GM18858 (cell line): ENCODE data around the gene POFUT2.

Source experiments
- ATAC-seq: cut with Tn5 transposase; IDR thresholded peaks from one replicate; pipeline ENCODE4 v1.9.1; 2021; ENCODE audit not compliant: unreplicated experiment

The POFUT2 gene

DNA sequence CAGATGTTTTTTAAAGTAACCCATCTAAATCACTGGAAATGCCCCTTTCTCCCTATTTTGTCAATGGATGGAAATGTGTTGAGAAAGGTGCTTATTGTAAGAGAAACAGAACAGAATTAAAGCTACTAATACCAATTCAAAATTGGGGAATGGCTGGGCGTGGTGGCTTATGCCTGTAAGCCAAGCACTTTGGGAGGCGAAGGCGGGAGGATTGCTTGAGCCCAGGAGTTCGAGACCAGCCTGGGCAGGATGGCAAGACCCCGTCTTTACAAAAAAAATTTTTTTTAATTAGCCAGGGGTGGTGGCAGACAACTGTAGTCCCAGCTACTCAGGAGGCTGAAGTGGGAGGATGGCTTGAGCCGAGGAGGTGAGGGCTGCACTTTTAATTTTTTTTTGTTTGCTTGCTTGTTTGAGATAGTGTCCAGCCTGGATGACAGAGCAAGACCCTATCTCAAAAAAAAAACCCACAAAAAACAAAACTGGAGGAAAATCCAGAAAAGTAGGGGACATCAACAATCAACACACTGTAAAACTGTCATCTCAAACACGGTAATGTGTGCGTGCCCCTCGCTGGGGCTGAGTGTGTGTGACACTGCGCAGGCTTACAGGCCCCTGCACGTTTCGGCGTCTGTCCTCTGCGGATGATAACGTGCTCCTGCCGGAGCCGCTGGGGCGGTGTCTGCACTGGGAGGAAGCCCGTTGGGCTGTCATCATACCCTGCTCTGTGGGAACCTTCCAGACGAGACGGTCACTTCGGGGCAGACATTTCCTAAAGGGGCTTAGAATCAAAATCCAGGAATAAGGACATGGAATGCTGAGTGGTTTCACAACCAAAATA is 11.6 kb upstream of the POFUT2 start:
- no peak for ATAC-seq

DNA sequence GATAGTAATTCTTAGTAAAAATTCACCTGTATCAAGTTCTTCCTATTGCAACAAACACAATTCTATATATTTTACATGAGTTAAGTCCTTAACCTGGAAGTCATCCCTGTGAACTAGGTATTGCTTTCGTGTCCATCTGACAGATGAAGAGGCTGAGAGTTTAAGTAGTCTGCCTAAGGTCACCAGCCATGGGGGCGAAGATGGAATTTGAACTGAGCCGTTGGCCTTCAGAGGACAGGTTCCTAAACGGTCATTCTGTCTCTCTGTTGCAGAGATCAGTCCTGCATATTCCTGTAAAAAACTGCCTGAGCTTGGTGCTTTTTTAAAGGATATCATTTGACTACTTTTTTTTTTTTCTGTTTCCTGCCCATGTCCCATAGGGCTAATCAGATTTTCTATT is 10.2 kb upstream of the POFUT2 start:
- ATAC-seq: no peak

DNA sequence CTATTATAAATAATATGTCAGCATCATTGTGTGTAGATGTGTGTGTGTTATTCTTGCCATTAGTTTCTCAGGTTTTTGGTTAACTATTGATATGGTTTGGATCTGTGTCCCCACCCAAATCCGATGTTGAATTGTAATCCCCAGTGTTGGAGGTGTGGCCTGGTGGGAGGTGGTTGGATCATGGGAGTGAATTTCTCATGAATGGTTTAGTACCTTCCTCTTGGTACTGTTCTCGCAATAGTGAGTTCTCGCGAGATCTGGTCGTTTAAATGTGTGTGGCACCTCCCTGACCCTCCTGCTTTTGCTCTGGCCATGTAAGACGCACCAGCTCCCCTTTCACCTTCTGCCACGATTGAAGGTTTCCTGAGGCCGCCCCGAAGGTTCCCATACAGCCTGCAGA is 9.6 kb upstream of the POFUT2 start:
- ATAC-seq: no peak

DNA sequence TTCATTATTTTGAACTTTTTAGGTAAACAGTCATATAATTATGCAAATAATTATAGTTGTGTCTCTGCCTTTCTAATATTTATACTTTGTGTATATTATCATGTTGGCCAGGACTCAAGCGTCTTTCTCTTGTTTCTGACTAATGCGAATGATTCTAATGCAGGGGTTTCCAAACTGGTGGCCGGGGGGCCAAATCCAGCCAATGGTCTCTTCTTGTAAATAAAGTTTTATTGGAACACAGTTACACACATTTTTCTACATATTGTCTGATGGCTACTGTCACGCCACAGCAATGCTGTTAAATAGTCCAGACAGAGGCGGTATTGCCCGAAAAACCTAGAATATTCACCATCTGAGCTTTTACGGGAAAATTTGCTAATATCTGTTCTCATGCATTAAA is 8.9 kb upstream of the POFUT2 start:
- ATAC-seq: no peak

DNA sequence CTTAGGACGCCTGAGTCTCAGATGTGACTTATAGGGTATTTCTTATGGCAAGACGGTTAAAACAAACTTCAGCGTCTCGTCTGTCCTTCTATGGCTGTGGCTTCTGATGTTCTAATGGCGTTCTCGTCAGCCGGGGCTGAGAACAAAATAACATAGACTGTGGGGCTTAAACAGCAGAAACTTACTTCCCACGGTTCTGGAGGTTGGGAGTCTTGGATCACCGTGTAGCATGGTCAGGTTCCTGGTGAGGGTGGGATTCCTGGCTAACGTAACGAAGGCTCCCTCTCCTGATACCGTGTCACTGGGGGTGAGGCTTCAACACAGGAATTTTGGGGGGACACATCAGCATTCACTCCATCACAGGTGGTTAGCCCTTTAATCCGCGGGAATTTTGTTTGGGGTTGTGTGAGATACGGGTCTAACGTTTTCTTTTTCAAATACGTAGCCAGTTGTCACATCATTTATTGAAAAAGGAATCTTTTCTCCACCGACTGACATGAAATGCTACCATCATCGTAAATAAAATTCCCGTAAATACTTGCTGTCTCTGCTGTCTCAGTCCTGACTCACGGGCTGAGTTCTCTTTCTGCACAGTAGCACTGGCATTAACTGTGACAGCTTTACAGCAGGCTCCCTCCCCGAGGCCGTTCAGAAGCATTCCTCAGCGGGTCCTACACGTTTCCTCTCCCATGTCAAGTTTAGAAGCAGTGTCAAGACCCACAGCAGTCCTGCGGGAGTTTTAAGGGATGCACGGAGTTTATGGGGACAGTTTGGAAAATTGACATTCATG is 8.1 kb upstream of the POFUT2 start:
- no peak for ATAC-seq

DNA sequence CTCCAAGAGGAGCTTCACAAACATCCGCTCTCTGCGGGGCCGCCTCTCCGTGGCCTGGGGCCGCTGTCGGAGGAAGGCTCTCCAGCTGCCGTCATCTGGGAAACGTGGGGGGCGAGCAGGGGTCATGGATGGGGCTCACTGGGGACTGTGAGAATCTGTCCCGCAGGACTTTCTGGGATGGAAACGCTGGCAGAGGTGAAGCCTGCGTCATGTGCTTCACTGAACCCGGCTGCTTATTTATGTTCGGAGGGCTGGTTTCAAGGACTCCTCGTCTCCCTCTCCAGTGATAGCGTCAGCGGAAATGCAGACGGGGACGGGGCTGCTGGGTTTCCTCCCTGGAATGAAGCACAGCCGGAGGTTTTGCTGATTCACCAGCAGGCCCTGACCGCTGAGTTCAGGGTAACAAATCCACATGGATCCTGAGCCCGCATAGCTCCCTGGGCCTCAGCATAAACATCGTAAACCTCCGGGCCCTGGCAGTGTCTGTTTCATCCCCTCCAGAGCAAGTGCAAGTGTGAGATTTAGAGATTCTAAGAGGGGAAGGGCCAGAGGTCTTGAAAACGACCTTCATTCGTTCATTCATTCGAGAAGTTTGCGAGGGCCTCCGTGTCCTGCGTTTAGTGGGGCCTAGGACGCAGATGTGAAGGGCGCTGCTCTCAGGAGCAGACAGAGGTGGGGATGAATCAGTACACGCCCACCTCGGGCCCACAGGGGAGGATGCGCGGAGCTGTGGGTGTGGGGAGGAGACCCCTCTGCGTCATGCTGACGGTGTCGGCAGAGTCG is 7.0 kb upstream of the POFUT2 start:
- ATAC-seq: no peak

DNA sequence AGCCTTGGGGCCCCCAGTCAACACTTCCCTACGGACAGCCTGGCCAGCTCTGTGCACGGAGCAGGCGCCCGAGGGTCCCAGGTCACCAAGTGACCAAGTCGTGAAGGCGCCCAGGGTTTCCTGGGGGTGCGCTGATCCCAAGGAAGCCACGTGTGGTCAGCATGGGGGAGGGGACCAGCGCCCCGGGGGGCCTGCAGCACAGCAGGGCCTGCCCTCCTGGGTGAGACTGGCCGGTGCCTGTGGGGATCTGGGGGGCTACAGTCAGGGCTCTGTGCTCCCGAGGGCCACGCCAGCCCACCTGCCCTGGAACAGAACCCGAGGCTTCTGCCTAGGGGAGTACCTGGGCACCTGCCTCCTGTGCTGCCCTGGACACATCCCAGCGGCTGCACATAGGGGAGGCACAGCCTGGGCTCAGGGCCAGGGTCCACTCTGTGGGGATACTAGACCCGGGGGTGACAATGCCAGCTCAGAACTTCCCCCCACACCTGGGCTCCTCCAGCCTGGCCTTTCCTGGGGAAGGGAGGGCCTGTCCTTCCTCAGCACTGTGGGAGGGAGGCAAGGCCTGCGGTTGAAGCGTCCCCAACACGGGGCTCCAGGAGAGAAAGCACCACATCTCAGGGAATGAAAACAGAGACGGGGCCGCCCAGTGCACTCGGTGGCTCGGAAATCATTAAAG is 6.2 kb upstream of the POFUT2 start:
- no peak for ATAC-seq

DNA sequence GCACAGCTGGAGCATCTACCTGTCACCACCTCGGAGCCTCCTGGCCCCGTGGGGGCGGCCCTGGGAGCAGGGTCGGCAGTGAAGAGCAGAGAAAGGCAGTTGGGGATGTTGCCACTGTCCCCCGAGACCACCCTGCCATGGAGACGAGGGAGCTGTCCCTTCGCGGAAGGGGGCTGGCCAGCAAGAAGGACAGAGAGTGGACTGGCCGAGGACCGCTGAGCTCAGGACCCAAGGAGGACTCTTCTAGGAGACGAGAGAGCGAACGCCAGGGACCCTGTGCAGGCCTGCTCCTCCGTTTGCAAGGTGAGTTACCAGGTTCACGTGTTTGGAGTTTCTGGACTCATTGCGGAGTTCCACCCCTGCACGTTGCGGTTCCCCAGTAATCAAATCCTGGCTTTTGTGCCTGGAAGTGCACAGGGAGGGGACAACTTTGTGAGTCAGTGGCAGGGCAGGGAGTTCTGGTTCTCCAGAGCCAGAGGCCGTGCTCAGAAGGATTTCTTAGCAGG is 5.6 kb upstream of the POFUT2 start:
- no peak for ATAC-seq

DNA sequence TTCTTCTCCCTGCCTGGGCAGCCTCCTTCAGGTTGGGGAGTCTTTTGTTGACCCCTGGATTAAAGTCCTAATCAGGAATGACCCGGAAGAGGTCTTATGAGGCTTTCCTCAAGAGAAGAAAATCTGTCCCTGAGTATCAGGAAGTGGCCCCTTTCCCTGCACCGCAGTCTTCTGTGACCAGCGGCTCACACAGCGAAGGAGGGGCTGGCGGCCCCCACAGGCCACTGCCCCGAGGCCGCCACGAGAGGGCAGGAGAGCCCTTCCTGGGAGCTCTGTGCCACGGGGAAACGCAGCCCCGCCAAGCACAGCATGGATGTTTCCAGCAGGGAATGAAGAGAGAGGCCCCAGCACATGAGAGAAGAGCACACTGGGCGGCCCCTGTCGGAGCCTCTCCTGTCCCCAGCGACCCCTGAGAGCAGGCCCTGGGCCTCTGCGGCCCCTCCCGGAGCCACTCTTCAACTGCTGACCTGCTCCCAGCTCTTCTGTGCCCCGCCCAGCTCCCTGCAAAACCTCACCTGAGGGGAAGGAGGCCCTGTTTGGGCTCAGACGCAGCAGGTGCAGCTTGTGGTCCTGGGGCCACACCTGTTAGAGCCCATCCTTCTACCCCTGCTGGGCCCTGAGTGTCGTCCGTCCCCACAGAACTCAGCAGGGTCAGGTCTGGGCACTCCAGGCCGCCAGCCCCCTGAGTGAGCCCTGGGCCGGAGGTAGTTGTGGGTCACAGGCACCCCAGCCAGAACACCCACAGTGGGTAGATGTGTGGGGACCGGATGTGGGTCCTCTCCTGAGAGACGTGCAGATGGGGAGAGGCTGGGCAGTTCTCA is 4.9 kb upstream of the POFUT2 start:
- no peak for ATAC-seq

DNA sequence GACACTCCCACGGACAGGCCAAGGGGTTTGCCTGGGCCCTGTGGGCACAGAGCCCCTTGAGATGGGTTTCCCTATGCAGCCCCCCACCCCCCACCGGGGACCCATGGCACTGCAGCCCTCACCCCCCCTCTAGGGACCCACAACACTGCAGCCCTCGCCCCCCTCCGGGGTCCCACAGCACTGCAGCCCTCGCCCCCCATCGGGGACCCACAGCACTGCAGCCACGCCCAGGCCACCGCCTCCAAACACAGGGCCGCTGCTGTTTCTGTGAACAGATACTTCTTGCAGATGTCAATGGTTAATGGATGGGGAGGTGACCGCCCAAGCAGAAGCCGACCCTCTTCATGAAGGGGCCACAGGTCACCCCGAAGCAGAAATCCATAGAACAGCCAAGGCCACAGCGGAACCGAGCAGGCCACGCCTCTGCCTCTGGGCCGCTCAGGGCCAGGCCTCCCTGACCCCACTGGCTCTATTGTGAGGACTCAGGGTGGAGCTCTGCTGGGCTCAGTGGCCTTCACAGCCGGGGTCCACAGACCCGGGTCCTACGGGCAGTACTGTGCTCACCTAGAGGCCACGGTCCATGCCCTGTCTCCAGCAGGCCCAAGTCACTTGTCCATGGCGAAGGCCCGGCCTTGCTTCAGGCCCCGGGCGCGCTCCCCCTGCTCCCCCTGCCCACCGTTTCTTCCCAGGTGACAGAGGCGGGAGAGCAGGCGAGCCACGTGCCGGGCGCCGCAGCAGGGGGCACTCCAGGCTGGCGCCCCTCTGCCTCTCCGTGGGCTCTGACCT is 4.1 kb upstream of the POFUT2 start:
- ATAC-seq: no peak

DNA sequence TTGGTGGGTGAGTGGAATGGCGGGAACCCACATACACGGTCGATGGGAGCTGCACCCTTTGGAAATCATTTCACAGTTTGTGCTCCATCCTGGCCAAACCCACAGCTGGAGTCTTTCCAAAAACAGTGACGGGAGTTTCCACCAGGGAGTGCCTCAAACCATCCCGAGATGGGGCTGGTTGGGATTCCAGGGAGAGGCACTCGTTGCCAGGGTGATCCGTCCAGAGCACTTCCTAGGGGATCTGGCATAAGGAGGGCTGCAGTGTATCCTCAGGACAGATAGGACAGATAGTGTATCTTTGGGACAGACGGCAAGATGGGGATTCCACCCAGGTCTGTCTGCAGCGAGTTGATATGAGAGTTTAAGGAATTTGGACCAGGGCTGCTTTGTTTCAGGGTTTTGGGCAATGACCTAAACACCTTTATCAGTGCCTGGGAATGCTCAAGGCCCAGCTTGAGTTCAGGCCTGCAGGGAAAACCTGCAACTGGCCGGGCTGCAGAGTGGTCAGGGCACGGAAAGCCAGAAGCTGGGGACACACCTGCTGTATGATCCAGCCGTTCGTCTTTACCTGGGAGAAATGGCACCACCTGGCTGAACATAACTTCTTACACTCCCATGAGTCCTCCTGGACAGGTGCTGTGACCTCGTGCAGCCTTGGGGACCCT is 3.4 kb upstream of the POFUT2 start:
- ATAC-seq: no peak

DNA sequence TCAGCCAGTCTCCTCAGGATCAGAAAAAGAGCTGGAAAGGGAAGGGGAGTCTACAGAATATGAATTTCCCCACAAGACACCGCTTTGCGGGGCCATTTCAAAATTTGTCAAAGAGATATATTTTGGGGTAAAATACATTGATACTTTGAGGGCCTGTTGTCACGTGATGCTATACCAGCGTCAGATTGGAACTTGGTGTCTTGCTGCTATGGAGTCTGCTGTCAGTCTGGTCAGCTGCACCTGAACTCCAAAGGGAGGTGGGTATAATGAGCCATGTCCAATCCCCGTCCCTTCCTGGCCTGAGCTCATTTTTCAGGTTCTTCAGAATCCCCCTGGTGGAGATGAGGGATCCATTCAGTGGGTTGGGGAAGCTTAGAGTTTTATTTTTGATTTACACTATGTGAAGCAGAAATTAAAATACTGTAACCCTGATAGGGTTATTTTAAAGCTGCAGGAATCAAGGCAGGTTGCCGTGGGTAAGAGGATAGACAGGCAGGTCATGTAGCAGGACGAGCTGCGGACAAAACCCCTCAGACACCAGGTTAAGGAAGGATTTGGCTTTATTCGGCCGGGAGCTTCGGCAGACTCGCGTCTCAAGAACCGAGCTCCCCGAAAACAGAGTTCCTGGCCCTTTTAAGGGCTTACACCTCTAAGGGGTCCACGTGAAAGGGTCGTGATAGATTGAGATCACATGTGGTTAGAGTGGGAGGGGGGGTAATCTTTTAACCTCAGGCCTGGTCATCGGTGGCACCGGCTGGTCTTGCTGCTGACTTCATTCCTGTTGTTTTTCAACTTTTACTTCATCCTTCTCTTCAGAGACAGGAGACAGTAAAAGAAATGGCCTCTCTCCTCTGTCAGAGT is 2.2 kb upstream of the POFUT2 start:
- ATAC-seq: no peak

DNA sequence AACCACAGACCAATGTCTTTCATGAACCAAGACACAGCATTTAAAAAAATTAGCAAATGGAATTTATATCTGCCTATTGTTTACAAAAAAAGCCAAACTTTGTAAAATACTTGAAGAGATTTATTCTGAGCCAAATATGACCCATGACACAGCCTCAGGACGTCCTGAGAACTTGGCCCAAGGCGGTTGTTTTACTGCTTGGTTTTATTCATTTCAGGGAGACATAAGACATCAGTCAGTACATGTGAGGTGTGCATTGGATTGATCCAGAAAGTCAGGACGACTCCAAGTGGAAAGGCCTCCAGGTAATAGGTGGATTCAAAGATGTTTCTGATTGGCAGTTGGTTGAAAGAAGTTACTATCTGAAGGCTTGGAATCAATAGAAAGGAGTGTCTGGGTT is 1.4 kb upstream of the POFUT2 start:
- no peak for ATAC-seq

DNA sequence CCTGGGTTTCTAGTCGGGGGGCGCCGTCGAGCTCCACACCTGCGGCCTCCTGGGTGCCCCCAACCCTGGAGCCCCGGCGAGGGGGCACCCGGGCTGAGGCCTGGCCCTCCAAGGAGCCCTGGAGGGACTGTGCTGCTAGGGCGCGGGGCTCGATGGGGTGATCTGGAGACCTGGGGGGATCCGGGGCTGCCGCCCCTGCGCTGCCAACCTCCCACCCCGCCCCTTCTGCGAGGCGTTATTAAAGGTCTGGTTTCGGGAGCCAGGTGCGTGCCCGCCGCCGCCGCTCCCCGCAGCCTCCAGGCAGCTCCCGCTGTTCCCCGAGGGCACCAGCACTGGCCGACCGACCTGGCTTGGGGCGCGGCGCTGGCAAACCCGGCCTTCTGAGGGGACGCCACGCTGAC is 746 bp upstream of the POFUT2 start:
- no peak for ATAC-seq

DNA sequence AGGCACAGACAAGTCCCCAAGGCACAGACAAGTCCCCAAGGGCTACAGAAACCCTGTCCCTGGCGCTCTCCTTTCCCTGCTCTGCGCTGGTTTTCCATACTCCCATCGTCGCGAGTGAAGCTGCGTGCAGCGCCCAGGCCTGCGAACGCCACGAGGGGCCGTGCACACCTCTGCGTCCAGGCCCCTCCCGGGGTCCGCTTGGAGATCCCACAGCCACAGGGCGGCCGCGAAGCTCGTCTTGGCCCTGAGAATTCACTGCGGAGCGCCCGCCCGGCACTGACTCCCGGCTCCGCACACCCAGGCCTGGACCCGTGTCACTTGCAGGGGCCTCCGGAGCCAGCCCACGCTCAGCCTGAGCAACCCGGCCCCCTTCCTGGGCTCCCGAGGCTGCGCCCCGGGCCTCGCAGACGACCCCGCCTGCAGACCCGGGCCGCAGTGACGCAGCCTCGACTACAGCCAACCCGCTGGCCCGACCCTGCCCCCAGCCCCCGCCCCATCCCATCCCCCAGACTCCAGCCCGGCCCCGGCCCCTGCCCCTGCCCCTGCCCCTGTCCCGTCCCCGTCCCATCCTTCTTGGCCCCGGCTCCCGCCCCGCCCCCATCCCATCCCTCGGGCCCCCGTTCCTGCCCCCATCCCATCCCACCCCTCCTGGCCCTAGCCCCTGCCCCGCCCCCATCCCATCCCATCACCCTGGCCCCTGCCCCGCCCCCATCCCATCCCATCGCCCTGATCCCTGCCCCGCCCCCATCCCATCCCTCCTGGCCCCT is 841 bp downstream of the POFUT2 start:
- ATAC-seq: no peak

DNA sequence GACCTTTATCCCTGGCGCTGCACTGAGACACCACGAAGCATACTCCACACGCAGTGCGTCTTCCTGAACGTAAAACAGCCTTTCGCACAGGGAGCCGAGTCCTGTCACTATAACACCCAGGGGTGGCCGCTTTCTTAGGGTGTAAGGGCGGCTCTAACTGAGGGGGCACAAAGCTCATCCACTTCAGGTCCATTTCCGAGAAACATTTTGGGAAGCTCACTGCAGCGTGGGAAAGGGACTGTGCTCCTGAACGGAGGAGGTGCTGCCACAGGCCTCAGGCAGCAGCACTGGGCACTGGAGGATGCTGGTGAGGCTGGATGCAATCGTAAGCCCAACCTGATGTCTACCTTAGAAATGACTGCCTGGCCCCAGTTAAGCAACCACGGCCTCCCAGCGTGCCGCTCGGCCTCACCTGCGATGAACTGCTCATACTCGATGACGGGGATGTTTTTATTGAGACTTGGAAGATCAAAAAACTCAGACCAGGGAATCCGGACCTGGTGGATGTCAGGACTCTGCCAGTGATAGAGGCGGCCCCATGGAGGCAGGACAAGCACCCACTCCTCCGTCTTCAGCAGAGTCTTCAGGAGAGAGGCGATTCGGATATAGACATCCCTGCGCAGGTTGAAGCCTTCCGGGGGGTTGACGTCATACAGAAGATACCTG is 2.3 kb downstream of the POFUT2 start:
- no peak for ATAC-seq

DNA sequence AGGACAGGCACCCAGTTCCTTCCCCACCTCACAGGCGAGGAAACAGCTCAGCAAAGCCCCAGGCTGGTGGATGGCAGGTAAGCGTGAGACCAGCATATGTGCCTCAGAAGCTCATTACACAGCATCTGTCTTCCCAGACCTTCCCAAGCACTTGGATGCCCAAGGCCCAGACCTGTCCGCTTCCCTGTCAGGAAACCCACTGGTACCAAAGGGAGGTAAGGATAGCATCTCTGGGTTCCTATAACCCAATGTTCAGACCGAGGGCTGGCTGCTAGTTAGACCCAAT is 3.3 kb downstream of the POFUT2 start:
- ATAC-seq: no peak
